ENCODE data around the gene MCM5.
"Not testable (repeated sequence)": the region's sequence is repeated elsewhere in the genome, so short reads cannot be mapped to it uniquely, and the experiment has no call there.

MCM5 gene

GRCh38 chr22:35438673-35439364, 38.9 kb downstream of the MCM5 start:
- H3K27me3 ChIP-seq (ENCODE audit: control insufficient read depth in 5 of 5, insufficient read depth in 4 of 5, low read length in 5 of 5); H3K27ac ChIP-seq (ENCODE audit: low read depth, low read length); H3K36me3 ChIP-seq (ENCODE audit: control insufficient read depth in 5 of 5, insufficient read depth in 5 of 5, low read length in 5 of 5); H3K9me3 ChIP-seq (ENCODE audit: control insufficient read depth in 5 of 5, low read length in 5 of 5); H3K4me3 ChIP-seq (ENCODE audit: low read depth in 1 of 5, low read length in 5 of 5); H3K4me1 ChIP-seq (ENCODE audit: control insufficient read depth in 5 of 5, insufficient read depth in 5 of 5, low read length in 5 of 5); H3K9ac ChIP-seq (ENCODE audit: low read length in 5 of 5): not testable (repeated sequence)

GRCh38 chr22:35439365-35439717, 39.4 kb downstream of the MCM5 start:
- Histone ChIP-seq H3K9me3 (ENCODE audit: control insufficient read depth in 5 of 5, low read length in 5 of 5) (peaks cover 0 to 1% (median 0%) of the 10 kb centered on the region in 5 donors), H3K27ac (ENCODE audit: low read depth, low read length) (no peak overlapping the region), H3K36me3 (ENCODE audit: control insufficient read depth in 5 of 5, insufficient read depth in 5 of 5, low read length in 5 of 5) (no peaks in the 10 kb centered on the region), H3K27me3 (ENCODE audit: control insufficient read depth in 5 of 5, insufficient read depth in 4 of 5, low read length in 5 of 5) (no peaks in the 10 kb centered on the region), H3K4me3 (ENCODE audit: low read depth in 1 of 5, low read length in 5 of 5) (no peak overlapping the region), H3K9ac (ENCODE audit: low read length in 5 of 5) (no peak overlapping the region), H3K4me1 (ENCODE audit: control insufficient read depth in 5 of 5, insufficient read depth in 5 of 5, low read length in 5 of 5) (peaks cover 0 to 4% (median 0%) of the 10 kb centered on the region in 5 donors)

- no peaks in the 10 kb centered on the region for H3K9me3 ChIP-seq (ENCODE audit: control insufficient read depth in 5 of 5, low read length in 5 of 5)
- H3K9ac ChIP-seq (ENCODE audit: low read length in 5 of 5), result no peak overlapping the region
- no peaks in the 10 kb centered on the region for H3K27me3 ChIP-seq (ENCODE audit: control insufficient read depth in 5 of 5, insufficient read depth in 4 of 5, low read length in 5 of 5)
- no peaks in the 10 kb centered on the region for H3K36me3 ChIP-seq (ENCODE audit: control insufficient read depth in 5 of 5, insufficient read depth in 5 of 5, low read length in 5 of 5)
- peaks cover 0 to 4% (median 0%) of the 10 kb centered on the region in 5 donors for H3K4me1 ChIP-seq (ENCODE audit: control insufficient read depth in 5 of 5, insufficient read depth in 5 of 5, low read length in 5 of 5)
- no peak overlapping the region for H3K27ac ChIP-seq (ENCODE audit: low read depth, low read length)
- no peak overlapping the region for H3K4me3 ChIP-seq (ENCODE audit: low read depth in 1 of 5, low read length in 5 of 5)
Observed at GRCh38 chr22:35440129-35440528, 40.2 kb downstream of the MCM5 start.

- Histone ChIP-seq H3K36me3 (ENCODE audit: control insufficient read depth in 5 of 5, insufficient read depth in 5 of 5, low read length in 5 of 5) (no peaks in the 10 kb centered on the region), H3K27me3 (ENCODE audit: control insufficient read depth in 5 of 5, insufficient read depth in 4 of 5, low read length in 5 of 5) (no peaks in the 10 kb centered on the region), H3K9ac (ENCODE audit: low read length in 5 of 5) (no peak overlapping the region), H3K4me3 (ENCODE audit: low read depth in 1 of 5, low read length in 5 of 5) (no peak overlapping the region), H3K27ac (ENCODE audit: low read depth, low read length) (no peak overlapping the region), H3K4me1 (ENCODE audit: control insufficient read depth in 5 of 5, insufficient read depth in 5 of 5, low read length in 5 of 5) (peaks cover 0 to 4% (median 0%) of the 10 kb centered on the region in 5 donors), H3K9me3 (ENCODE audit: control insufficient read depth in 5 of 5, low read length in 5 of 5) (no peaks in the 10 kb centered on the region)
Observed at GRCh38 chr22:35441489-35442100, 41.7 kb downstream of the MCM5 start.

GRCh38 chr22:35442471-35442870, 42.5 kb downstream of the MCM5 start:
- H3K27ac ChIP-seq (ENCODE audit: low read depth, low read length), result no peak overlapping the region
- H3K36me3 ChIP-seq (ENCODE audit: control insufficient read depth in 5 of 5, insufficient read depth in 5 of 5, low read length in 5 of 5), result peaks cover 0 to 3% (median 0%) of the 10 kb centered on the region in 5 donors
- no peaks in the 10 kb centered on the region for H3K27me3 ChIP-seq (ENCODE audit: control insufficient read depth in 5 of 5, insufficient read depth in 4 of 5, low read length in 5 of 5)
- no peak overlapping the region for H3K4me3 ChIP-seq (ENCODE audit: low read depth in 1 of 5, low read length in 5 of 5)
- peaks cover 0 to 4% (median 0%) of the 10 kb centered on the region in 5 donors for H3K4me1 ChIP-seq (ENCODE audit: control insufficient read depth in 5 of 5, insufficient read depth in 5 of 5, low read length in 5 of 5)
- H3K9me3 ChIP-seq (ENCODE audit: control insufficient read depth in 5 of 5, low read length in 5 of 5), result no peaks in the 10 kb centered on the region
- no peak overlapping the region for H3K9ac ChIP-seq (ENCODE audit: low read length in 5 of 5)

- Histone ChIP-seq H3K27ac (ENCODE audit: low read depth, low read length) (no peak overlapping the region), H3K9ac (ENCODE audit: low read length in 5 of 5) (no peak overlapping the region), H3K4me1 (ENCODE audit: control insufficient read depth in 5 of 5, insufficient read depth in 5 of 5, low read length in 5 of 5) (peaks cover 0 to 9% (median 0%) of the 10 kb centered on the region in 5 donors), H3K9me3 (ENCODE audit: control insufficient read depth in 5 of 5, low read length in 5 of 5) (no peaks in the 10 kb centered on the region), H3K36me3 (ENCODE audit: control insufficient read depth in 5 of 5, insufficient read depth in 5 of 5, low read length in 5 of 5) (peaks cover 0 to 3% (median 0%) of the 10 kb centered on the region in 5 donors), H3K4me3 (ENCODE audit: low read depth in 1 of 5, low read length in 5 of 5) (no peak overlapping the region), H3K27me3 (ENCODE audit: control insufficient read depth in 5 of 5, insufficient read depth in 4 of 5, low read length in 5 of 5) (no peaks in the 10 kb centered on the region)
Observed at GRCh38 chr22:35443338-35443737, 43.4 kb downstream of the MCM5 start.

- Histone ChIP-seq H3K36me3 (ENCODE audit: control insufficient read depth in 5 of 5, insufficient read depth in 5 of 5, low read length in 5 of 5) (peaks cover 0 to 3% (median 0%) of the 10 kb centered on the region in 5 donors), H3K27me3 (ENCODE audit: control insufficient read depth in 5 of 5, insufficient read depth in 4 of 5, low read length in 5 of 5) (no peaks in the 10 kb centered on the region), H3K4me3 (ENCODE audit: low read depth in 1 of 5, low read length in 5 of 5) (no peak overlapping the region), H3K27ac (ENCODE audit: low read depth, low read length) (no peak overlapping the region), H3K4me1 (ENCODE audit: control insufficient read depth in 5 of 5, insufficient read depth in 5 of 5, low read length in 5 of 5) (peaks cover 0 to 9% (median 0%) of the 10 kb centered on the region in 5 donors), H3K9me3 (ENCODE audit: control insufficient read depth in 5 of 5, low read length in 5 of 5) (no peaks in the 10 kb centered on the region), H3K9ac (ENCODE audit: low read length in 5 of 5) (no peak overlapping the region)
Observed at GRCh38 chr22:35443790-35444684, 44.1 kb downstream of the MCM5 start.

- H3K9ac ChIP-seq (ENCODE audit: low read length in 5 of 5), result no peak overlapping the region
- no peak overlapping the region for H3K27ac ChIP-seq (ENCODE audit: low read depth, low read length)
- no peaks in the 10 kb centered on the region for H3K27me3 ChIP-seq (ENCODE audit: control insufficient read depth in 5 of 5, insufficient read depth in 4 of 5, low read length in 5 of 5)
- H3K4me3 ChIP-seq (ENCODE audit: low read depth in 1 of 5, low read length in 5 of 5), result no peak overlapping the region
- H3K4me1 ChIP-seq (ENCODE audit: control insufficient read depth in 5 of 5, insufficient read depth in 5 of 5, low read length in 5 of 5), result peaks cover 0 to 7% (median 0%) of the 10 kb centered on the region in 5 donors
- H3K36me3 ChIP-seq (ENCODE audit: control insufficient read depth in 5 of 5, insufficient read depth in 5 of 5, low read length in 5 of 5), result peaks cover 0 to 3% (median 0%) of the 10 kb centered on the region in 5 donors
- no peaks in the 10 kb centered on the region for H3K9me3 ChIP-seq (ENCODE audit: control insufficient read depth in 5 of 5, low read length in 5 of 5)
Observed at GRCh38 chr22:35444685-35445399, 44.9 kb downstream of the MCM5 start.

- Histone ChIP-seq H3K4me1 (ENCODE audit: control insufficient read depth in 5 of 5, insufficient read depth in 5 of 5, low read length in 5 of 5) (peaks cover 0 to 7% (median 0%) of the 10 kb centered on the region in 5 donors), H3K9me3 (ENCODE audit: control insufficient read depth in 5 of 5, low read length in 5 of 5) (no peaks in the 10 kb centered on the region), H3K4me3 (ENCODE audit: low read depth in 1 of 5, low read length in 5 of 5) (no peak overlapping the region), H3K9ac (ENCODE audit: low read length in 5 of 5) (no peak overlapping the region), H3K27me3 (ENCODE audit: control insufficient read depth in 5 of 5, insufficient read depth in 4 of 5, low read length in 5 of 5) (no peaks in the 10 kb centered on the region), H3K36me3 (ENCODE audit: control insufficient read depth in 5 of 5, insufficient read depth in 5 of 5, low read length in 5 of 5) (peaks cover 0 to 3% (median 0%) of the 10 kb centered on the region in 5 donors), H3K27ac (ENCODE audit: low read depth, low read length) (no peak overlapping the region)
Observed at GRCh38 chr22:35445933-35446332, 46.0 kb downstream of the MCM5 start.

Data from subcutaneous abdominal adipose tissue (tissue), 5 donors.